ENCODE results near the gene MAP1LC3C.

Gene MAP1LC3C

DNA sequence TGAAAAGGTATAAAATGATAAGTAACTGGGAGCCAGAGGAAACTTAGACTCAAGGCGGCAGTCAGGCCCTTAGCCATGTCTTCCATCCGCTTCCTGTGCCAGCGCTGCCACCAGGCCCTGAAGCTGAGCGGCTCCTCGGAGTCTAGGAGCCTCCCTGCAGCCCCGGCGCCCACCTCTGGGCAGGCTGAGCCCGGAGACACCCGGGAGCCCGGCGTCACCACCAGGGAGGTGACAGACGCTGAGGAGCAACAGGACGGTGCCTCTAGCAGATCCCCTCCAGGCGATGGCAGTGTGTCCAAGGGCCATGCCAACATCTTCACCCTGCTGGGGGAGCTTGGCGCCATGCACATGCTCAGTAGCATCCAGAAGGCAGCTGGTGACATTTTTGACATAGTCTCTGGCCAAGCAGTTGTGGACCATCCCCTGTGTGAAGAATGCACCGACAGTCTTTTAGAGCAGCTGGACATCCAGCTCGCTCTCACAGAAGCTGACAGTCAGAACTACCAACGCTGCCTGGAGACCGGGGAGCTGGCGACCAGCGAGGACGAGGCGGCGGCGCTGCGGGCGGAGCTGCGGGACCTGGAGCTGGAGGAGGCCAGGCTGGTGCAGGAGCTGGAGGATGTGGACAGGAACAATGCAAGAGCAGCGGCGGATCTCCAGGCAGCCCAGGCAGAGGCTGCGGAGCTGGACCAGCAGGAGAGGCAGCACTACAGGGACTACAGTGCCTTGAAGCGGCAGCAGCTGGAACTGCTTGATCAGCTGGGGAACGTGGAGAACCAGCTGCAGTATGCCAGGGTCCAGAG is 41.0 kb downstream of the MAP1LC3C start, which contains the start of gene BECN2:
Gene BECN2 (plus strand): TSS at position 76 of the 803 bp plus-strand sequence. CDS start 0 bp downstream, at position 76.
- TF ChIP-seq, protein P1, sequence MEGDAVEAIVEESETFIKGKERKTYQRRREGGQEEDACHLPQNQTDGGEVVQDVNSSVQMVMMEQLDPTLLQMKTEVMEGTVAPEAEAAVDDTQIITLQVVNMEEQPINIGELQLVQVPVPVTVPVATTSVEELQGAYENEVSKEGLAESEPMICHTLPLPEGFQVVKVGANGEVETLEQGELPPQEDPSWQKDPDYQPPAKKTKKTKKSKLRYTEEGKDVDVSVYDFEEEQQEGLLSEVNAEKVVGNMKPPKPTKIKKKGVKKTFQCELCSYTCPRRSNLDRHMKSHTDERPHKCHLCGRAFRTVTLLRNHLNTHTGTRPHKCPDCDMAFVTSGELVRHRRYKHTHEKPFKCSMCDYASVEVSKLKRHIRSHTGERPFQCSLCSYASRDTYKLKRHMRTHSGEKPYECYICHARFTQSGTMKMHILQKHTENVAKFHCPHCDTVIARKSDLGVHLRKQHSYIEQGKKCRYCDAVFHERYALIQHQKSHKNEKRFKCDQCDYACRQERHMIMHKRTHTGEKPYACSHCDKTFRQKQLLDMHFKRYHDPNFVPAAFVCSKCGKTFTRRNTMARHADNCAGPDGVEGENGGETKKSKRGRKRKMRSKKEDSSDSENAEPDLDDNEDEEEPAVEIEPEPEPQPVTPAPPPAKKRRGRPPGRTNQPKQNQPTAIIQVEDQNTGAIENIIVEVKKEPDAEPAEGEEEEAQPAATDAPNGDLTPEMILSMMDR (IDR thresholded peaks at IDR 0.05; ENCODE audit: borderline replicate concordance, insufficient read depth, low read depth, low read length): no peak
- H3K4me3 ChIP-seq (ENCODE audit: low read depth, low read length): no peak within 1 kb of the TSS

DNA sequence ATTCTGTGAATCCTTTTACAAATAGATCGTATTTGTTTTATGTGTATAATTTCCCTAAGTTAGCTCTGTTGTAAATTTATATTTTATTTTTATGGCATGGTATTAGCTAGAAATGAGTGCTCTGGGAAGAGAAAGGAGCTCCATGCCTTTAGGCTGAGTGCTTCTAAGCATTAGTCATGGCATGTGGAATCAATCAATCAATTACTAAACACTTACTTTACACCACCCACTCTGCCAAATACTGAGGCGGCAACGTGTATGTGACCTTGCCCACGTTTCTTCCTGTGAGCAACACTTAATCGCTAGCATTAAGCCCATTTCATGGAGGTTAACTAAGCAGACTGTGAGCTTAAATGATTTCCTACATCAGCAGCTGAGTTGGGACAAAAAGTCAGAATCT is 48.5 kb downstream of the MAP1LC3C start:
- no peak overlapping the region for H3K4me3 ChIP-seq (ENCODE audit: low read depth, low read length)
- TF ChIP-seq, protein P1 (IDR thresholded peaks at IDR 0.05; ENCODE audit: borderline replicate concordance, insufficient read depth, low read depth, low read length): no peak

DNA sequence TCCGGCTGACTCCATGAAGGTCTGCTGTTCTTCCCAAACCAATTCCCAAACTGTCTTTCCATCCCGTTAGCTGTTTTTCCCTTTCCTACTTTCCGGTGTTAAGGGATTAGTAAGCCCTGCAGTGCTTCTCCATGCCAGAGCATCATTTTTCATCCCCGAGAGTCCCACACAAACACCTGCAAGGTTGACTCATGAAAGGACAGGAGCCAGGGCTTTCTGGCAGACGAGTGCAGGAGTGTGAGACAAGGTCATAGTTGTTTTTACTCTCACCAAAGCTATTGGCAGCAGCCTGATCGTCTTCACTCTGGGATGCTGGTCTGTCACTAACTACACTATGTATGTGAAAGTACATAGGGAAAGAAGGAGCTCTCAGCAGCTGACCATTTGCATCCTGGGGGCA is 51.5 kb downstream of the MAP1LC3C start:
- TF ChIP-seq, protein P1 (IDR thresholded peaks at IDR 0.05; ENCODE audit: borderline replicate concordance, insufficient read depth, low read depth, low read length): no peak

More for the DNA sequence above, 51.5 kb downstream of the MAP1LC3C start:
- no peak overlapping the region for H3K4me3 ChIP-seq (ENCODE audit: low read depth, low read length)
